GM12878 (cell line): ENCODE results near the gene POLR1D.

Source experiments
- BRCA1 ChIP-seq: IDR thresholded peaks from 2 replicates; pipeline ENCODE4 v1.6.1; 2011; ENCODE audit warnings: low read depth, low read length, improper control_type of control experiment
- CHD2 ChIP-seq: IDR thresholded peaks from 2 replicates; pipeline ENCODE4 v1.6.1; 2011; ENCODE audit warnings: low read depth, low read length, improper control_type of control experiment, borderline replicate concordance
- GABPA ChIP-seq: IDR thresholded peaks from 2 replicates; pipeline ENCODE4 v1.6.1; 2014; ENCODE audit warnings: antibody characterized with exemption, low read depth, mild to moderate bottlenecking, inconsistent platforms
- POLR2AphosphoS5 ChIP-seq: IDR thresholded peaks from 2 replicates; pipeline ENCODE4 v1.6.1; 2011; ENCODE audit warnings: mild to moderate bottlenecking, low read length, inconsistent platforms
- TF ChIP-seq, protein P1 (sequence below), 3 experiments: IDR thresholded peaks in 2 of 3; conservative IDR thresholded peaks in 1 of 3; 2 replicates each; pipeline ENCODE4 v1.5.1; 2011; ENCODE audit warnings: low read depth in 3 of 3, low read length in 3 of 3, mild to moderate bottlenecking in 3 of 3, control low read depth in 2 of 3, moderate library complexity in 2 of 3, inconsistent platforms in 1 of 3, mixed read lengths in 1 of 3; ENCODE audit not compliant: control insufficient read depth in 2 of 3, insufficient read depth in 1 of 3; ENCODE audit errors: extremely low read depth in 1 of 3
- TF ChIP-seq, protein P2 (sequence below): IDR thresholded peaks from 2 replicates; pipeline ENCODE4 v1.6.1; 2012; ENCODE audit warnings: low read depth, low read length, improper control_type of control experiment

DNA sequence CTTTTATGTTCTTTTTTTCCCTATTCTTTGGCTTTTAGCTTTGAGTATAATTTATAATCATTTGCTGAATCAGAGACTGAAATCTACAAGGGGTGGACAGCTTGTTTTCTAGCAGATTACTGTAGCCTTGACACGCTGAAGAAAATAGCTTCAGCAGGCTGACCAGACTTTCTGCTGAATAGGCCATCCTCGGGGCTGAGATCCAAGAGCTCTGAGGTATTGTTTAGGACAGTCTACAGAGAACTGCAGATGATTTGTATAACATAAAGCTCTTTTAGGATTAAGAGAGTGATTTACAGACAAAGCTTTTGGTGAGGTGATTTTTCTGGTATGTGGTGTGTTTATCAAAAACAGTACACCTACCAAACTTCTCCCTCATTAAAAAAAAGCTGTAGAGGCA lies 16.8 kb downstream of the POLR1D start:
- no peak for TF ChIP-seq GABPA
- no peak for TF ChIP-seq CHD2
- no peak for TF ChIP-seq BRCA1
- TF ChIP-seq, protein P1, sequence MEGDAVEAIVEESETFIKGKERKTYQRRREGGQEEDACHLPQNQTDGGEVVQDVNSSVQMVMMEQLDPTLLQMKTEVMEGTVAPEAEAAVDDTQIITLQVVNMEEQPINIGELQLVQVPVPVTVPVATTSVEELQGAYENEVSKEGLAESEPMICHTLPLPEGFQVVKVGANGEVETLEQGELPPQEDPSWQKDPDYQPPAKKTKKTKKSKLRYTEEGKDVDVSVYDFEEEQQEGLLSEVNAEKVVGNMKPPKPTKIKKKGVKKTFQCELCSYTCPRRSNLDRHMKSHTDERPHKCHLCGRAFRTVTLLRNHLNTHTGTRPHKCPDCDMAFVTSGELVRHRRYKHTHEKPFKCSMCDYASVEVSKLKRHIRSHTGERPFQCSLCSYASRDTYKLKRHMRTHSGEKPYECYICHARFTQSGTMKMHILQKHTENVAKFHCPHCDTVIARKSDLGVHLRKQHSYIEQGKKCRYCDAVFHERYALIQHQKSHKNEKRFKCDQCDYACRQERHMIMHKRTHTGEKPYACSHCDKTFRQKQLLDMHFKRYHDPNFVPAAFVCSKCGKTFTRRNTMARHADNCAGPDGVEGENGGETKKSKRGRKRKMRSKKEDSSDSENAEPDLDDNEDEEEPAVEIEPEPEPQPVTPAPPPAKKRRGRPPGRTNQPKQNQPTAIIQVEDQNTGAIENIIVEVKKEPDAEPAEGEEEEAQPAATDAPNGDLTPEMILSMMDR (IDR thresholded peaks at IDR 0.05 in 2 of 3, conservative IDR thresholded peaks at IDR 0.05 in 1 of 3; ENCODE audit: control insufficient read depth in 2 of 3, extremely low read depth in 1 of 3, insufficient read depth in 1 of 3, low read depth in 3 of 3, low read length in 3 of 3): no peak
- TF ChIP-seq POLR2AphosphoS5: no peak
- TF ChIP-seq, protein P2, sequence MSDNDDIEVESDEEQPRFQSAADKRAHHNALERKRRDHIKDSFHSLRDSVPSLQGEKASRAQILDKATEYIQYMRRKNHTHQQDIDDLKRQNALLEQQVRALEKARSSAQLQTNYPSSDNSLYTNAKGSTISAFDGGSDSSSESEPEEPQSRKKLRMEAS: no peak
